IPS-18a (cell line): ENCODE results near the gene PEAR1.

ENCODE experiments used
- H3K27ac ChIP-seq: one replicate; pipeline ENCODE4 v1.5.1; 2013; ENCODE audit warnings: low read length
- H3K27me3 ChIP-seq: one replicate; pipeline ENCODE4 v1.6.1; 2013; ENCODE audit warnings: mild to moderate bottlenecking, low read length; ENCODE audit not compliant: control insufficient read depth, insufficient read depth
- H3K36me3 ChIP-seq: one replicate; pipeline ENCODE4 v1.6.1; 2013; ENCODE audit warnings: low read depth, low read length; ENCODE audit not compliant: control insufficient read depth
- H3K4me1 ChIP-seq: one replicate; pipeline ENCODE4 v1.6.1; 2013; ENCODE audit warnings: low read depth, low read length; ENCODE audit not compliant: control insufficient read depth
- H3K4me3 ChIP-seq: one replicate; pipeline ENCODE4 v1.5.1; 2013; ENCODE audit warnings: low read length
- H3K9ac ChIP-seq: one replicate; pipeline ENCODE4 v1.6.1; 2013; ENCODE audit warnings: mild to moderate bottlenecking, low read length, moderate library complexity
- H3K9me3 ChIP-seq: one replicate; pipeline ENCODE4 v1.6.1; 2013; ENCODE audit warnings: low read depth, low read length; ENCODE audit not compliant: control insufficient read depth

The PEAR1 gene

GRCh38 chr1:156939786-156940334 is 46.3 kb downstream of the PEAR1 start:
- Histone ChIP-seq H3K27ac (no peak overlapping the region), H3K4me3 (no peak overlapping the region), H3K9me3 (no peaks in the 10 kb centered on the region), H3K9ac (no peak overlapping the region), H3K27me3 (no peaks in the 10 kb centered on the region), H3K36me3 (peaks cover 73% of the 10 kb centered on the region), H3K4me1 (no peaks in the 10 kb centered on the region)

GRCh38 chr1:156941675-156942074 is 48.2 kb downstream of the PEAR1 start:
- no peaks in the 10 kb centered on the region for H3K9me3 ChIP-seq
- H3K27ac ChIP-seq, result no peak overlapping the region
- H3K4me3 ChIP-seq, result no peak overlapping the region
- H3K36me3 ChIP-seq, result peaks cover 88% of the 10 kb centered on the region
- H3K9ac ChIP-seq, result no peak overlapping the region
- H3K27me3 ChIP-seq, result no peaks in the 10 kb centered on the region
- no peaks in the 10 kb centered on the region for H3K4me1 ChIP-seq

DNA sequence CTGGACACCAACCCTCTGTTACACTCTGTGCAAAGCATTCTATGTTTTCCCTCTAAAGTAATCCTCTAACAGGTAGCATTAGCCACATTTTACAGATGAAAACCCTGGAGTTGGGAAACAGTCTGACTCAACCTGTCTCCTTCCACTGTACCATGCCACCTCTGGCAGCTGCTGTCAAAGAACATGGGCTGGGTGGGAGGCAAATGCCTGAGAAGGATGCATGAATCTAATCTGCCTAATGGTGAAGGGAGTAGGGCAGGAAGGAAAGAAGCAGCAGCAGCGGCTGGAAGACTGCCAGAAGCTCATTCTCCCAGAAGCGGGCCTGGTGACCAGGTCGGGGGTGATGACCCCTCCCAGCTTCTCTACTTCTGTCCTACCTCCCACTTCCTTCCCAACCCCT is 48.7 kb downstream of the PEAR1 start:
- peaks cover 88% of the 10 kb centered on the region for H3K36me3 ChIP-seq
- no peak overlapping the region for H3K4me3 ChIP-seq
- H3K4me1 ChIP-seq, result no peaks in the 10 kb centered on the region
- H3K9ac ChIP-seq, result no peak overlapping the region
- H3K9me3 ChIP-seq, result no peaks in the 10 kb centered on the region
- H3K27ac ChIP-seq, result no peak overlapping the region
- no peaks in the 10 kb centered on the region for H3K27me3 ChIP-seq

DNA sequence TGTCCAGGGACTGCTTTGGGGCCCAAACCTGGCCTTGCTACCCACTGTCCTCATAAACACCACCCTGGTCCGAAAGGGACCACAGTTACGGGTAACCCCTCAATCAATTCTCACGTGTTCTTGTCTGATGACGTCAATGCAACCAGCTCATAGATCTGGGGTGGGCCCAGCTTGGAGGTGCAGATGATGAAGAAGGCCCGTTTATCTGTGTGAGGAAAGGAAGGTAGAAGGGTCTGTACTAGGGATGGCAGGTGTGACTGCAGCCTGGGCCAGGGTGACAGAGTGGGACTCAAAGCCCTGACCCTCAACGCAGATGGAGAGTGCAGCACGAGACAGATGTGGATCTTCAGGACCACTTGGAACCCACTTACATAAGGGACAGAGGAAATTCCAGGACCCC is 49.1 kb downstream of the PEAR1 start:
- Histone ChIP-seq H3K9me3 (no peaks in the 10 kb centered on the region), H3K27me3 (no peaks in the 10 kb centered on the region), H3K4me3 (no peak overlapping the region), H3K36me3 (peaks cover 87% of the 10 kb centered on the region), H3K4me1 (no peaks in the 10 kb centered on the region), H3K27ac (no peak overlapping the region), H3K9ac (no peak overlapping the region)

DNA sequence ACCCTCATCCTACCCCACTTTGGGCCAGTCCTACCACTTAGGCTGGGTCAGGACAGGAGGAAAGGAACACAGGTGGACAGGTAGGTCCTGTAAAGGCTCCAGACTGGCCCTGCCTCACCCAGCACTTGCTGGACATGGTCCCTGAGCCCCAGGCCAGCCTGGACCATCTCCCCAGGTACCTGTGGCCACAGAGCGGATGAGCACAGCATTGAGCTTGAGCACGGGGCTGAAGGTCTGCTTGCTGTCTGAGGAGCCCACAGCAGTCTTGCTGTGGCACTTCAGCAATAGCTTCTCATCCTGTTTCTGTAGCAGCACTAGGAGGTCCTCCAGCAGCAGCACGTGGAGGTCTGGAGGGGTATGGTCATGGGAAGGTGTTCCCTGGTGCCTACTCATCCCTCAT is 50.2 kb downstream of the PEAR1 start:
- H3K27ac ChIP-seq, result no peak overlapping the region
- H3K9ac ChIP-seq, result no peak overlapping the region
- no peaks in the 10 kb centered on the region for H3K4me1 ChIP-seq
- no peaks in the 10 kb centered on the region for H3K9me3 ChIP-seq
- H3K36me3 ChIP-seq, result peaks cover 78% of the 10 kb centered on the region
- no peak overlapping the region for H3K4me3 ChIP-seq
- H3K27me3 ChIP-seq, result no peaks in the 10 kb centered on the region

GRCh38 chr1:156944268-156944667 is 50.8 kb downstream of the PEAR1 start:
- H3K36me3 ChIP-seq, result peaks cover 75% of the 10 kb centered on the region
- H3K9ac ChIP-seq, result no peak overlapping the region
- H3K27ac ChIP-seq, result no peak overlapping the region
- no peak overlapping the region for H3K4me3 ChIP-seq
- no peaks in the 10 kb centered on the region for H3K9me3 ChIP-seq
- H3K4me1 ChIP-seq, result no peaks in the 10 kb centered on the region
- no peaks in the 10 kb centered on the region for H3K27me3 ChIP-seq

DNA sequence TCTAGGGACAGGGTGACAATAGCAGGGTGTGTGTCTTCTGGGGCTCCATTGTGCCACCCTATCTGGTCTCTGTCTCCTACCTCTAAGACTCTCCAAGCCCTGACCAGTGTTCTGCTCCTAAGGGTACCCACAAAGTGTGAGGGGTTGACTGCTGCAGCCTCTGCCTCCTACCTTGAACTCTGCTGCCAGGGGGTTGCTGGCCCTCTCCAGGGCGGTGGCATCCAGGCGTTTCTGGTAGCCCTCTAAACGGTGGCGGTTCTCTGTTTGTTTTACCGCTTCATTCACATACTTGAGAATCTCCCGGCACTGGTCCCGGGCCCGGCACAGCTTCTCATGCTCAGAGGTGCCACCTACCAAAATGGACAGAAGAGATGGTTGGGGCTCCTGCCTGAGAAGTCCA is 51.3 kb downstream of the PEAR1 start:
- Histone ChIP-seq H3K27ac (no peak overlapping the region), H3K9ac (no peak overlapping the region), H3K36me3 (peaks cover 75% of the 10 kb centered on the region), H3K27me3 (no peaks in the 10 kb centered on the region), H3K9me3 (no peaks in the 10 kb centered on the region), H3K4me3 (no peak overlapping the region), H3K4me1 (no peaks in the 10 kb centered on the region)

DNA sequence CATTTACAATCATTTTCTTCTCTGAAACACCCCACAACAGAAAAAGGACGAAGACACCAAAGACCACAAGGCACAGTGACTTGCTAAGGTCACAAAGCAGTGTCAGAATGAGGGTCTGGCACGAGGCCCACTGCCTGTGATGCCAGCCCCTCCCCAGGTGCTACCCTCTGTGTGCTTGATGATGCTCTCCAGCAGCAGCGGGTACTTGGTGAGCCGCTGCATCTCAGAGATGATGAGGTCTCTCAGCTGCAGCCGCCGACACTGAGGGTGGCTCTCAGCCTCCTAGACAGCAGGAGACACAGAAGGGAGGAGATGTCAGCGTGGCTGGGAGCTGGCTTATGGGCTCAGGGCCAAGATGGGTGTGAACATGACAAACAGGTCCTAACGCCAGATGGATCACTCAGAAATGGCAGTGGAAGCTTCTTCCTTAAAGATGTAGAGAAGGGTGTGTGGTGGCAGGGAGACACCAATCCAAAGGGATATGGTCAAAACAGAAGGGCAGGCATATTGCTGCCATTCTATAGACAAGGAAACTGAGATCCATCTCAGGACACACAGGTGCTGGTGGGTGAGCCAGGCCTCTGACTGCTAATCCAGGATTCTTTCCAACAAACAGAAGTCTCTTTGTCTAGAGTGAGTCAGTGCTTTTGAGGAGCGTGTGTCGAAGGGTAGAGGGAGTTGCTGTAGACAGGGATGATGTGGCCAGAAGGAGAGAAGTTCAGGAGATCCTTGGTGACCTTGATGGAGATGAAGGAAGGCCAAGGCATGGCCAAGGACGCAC is 52.6 kb downstream of the PEAR1 start:
- Histone ChIP-seq H3K9ac (no peak overlapping the region), H3K36me3 (peaks cover 72% of the 10 kb centered on the region), H3K27me3 (no peaks in the 10 kb centered on the region), H3K4me1 (no peaks in the 10 kb centered on the region), H3K27ac (no peak overlapping the region), H3K4me3 (no peak overlapping the region), H3K9me3 (no peaks in the 10 kb centered on the region)

GRCh38 chr1:156947127-156947526 is 53.6 kb downstream of the PEAR1 start:
- H3K9ac ChIP-seq, result no peak overlapping the region
- H3K27me3 ChIP-seq, result no peaks in the 10 kb centered on the region
- H3K36me3 ChIP-seq, result peaks cover 72% of the 10 kb centered on the region
- H3K4me1 ChIP-seq, result no peaks in the 10 kb centered on the region
- no peaks in the 10 kb centered on the region for H3K9me3 ChIP-seq
- no peak overlapping the region for H3K27ac ChIP-seq
- H3K4me3 ChIP-seq, result no peak overlapping the region

DNA sequence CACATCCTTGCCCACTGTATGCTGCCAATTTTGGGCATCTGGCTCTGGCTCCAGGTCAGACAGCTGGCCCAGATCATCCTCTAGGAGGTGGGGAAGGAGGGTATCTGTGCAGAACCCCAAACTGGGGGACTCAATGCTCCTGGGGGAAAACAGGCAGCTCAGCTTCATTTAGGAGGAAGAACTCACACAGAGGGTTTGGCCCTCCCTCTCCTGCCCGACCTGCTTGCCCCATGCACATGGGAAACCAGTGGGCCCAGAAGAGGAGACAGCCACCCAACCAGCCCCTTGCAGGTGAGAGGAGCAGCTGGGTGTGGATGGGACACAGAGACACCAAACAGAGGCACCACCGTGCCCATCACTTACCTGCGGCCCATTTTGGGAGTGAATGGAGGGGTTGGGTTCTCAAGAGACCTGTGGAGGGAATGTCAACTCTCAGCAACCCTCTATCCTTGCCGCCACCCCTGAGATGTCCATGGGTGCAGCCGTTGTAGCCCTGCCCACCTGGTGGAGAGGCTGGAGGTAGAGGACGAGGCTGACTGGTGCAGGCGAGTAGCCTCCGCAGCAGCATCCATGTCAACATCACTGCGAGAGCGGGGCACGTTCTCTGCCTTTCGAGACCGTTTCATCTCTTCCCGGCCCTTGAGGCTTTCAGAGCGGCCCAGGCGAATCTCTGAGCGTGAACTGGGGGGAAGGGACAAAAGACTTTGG is 54.5 kb downstream of the PEAR1 start:
- Histone ChIP-seq H3K9ac (no peak overlapping the region), H3K27ac (no peak overlapping the region), H3K4me1 (no peaks in the 10 kb centered on the region), H3K4me3 (no peak overlapping the region), H3K27me3 (no peaks in the 10 kb centered on the region), H3K36me3 (peaks cover 73% of the 10 kb centered on the region), H3K9me3 (no peaks in the 10 kb centered on the region)

- no peak overlapping the region for H3K9ac ChIP-seq
- no peak overlapping the region for H3K4me3 ChIP-seq
- no peaks in the 10 kb centered on the region for H3K9me3 ChIP-seq
- no peak overlapping the region for H3K27ac ChIP-seq
- no peaks in the 10 kb centered on the region for H3K27me3 ChIP-seq
- H3K4me1 ChIP-seq, result no peaks in the 10 kb centered on the region
- peaks cover 69% of the 10 kb centered on the region for H3K36me3 ChIP-seq
Measured at GRCh38 chr1:156948708-156949107, 55.2 kb downstream of the PEAR1 start.
